ENCODE results near the gene OR2F1. TPM values are rescaled to one million over a fixed set of nuclear protein-coding genes. Genes with fewer than 3 reads are reported as not detected.

OR2F1 gene
- total RNA-seq, 1 donor from 2014 or later: not detected

DNA sequence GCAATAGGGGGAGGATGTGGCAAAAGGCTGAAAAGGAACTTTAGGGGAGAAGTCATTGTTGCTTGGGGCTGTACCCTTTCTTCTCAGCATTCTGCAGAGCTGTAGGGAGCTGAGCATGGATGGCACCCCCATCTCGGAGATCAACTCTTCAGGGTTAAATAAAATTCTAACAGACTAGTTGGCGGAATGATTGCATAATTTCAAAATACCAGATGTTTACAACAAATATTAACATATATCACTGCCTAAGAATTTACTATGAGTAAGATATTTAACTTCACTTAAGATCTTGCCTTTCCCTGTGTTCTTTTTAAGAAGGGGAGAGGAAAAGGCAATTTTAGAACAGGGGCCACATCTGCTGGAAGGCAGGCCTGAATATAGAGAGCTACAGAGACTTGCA is 509 bp upstream of the OR2F1 start:
- peaks cover 2% of the 10 kb centered on the region for H3K9me3 Mint-ChIP-seq (ENCODE audit: low read depth)
- peaks cover 14% of the 10 kb centered on the region for H3K27me3 Mint-ChIP-seq (ENCODE audit: low read depth)
- no peak overlapping the region for H3K4me3 Mint-ChIP-seq (ENCODE audit: unreplicated experiment)
- no peak for DNase-seq (ENCODE audit: low spot score)
- peak overlapping the region; percentile 76 for H3K27ac Mint-ChIP-seq (ENCODE audit: unreplicated experiment)
- TF ChIP-seq, protein P1, sequence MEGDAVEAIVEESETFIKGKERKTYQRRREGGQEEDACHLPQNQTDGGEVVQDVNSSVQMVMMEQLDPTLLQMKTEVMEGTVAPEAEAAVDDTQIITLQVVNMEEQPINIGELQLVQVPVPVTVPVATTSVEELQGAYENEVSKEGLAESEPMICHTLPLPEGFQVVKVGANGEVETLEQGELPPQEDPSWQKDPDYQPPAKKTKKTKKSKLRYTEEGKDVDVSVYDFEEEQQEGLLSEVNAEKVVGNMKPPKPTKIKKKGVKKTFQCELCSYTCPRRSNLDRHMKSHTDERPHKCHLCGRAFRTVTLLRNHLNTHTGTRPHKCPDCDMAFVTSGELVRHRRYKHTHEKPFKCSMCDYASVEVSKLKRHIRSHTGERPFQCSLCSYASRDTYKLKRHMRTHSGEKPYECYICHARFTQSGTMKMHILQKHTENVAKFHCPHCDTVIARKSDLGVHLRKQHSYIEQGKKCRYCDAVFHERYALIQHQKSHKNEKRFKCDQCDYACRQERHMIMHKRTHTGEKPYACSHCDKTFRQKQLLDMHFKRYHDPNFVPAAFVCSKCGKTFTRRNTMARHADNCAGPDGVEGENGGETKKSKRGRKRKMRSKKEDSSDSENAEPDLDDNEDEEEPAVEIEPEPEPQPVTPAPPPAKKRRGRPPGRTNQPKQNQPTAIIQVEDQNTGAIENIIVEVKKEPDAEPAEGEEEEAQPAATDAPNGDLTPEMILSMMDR (IDR thresholded peaks at IDR 0.05): no peak
- no peaks in the 10 kb centered on the region for H3K36me3 Mint-ChIP-seq (ENCODE audit: low read depth)
- H3K4me1 Mint-ChIP-seq (ENCODE audit: low read depth): peaks cover 31% of the 10 kb centered on the region

DNA sequence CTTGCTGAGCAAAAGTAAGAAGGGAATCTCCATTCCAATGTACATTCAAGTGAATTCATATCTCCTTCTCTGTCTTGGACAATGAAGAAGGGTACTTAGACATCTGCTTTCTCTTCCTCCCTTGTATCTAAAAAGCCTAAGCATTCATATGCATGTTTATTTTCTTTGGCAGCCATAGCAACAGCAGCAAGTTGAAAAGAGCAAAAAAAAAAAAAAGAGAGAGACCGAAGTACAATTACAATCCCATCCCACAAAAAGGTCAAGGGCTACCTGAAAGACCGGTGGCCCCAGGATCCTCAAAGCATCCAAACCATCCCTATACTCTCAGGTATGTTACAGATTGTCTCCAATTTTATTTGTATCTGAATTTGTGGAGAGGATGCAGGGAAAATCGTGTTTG is 4.1 kb downstream of the OR2F1 start:
- Mint-ChIP-seq H3K36me3 (ENCODE audit: low read depth) (no peaks in the 10 kb centered on the region), H3K4me1 (ENCODE audit: low read depth) (peaks cover 15% of the 10 kb centered on the region), H3K9me3 (ENCODE audit: low read depth) (no peaks in the 10 kb centered on the region), H3K4me3 (ENCODE audit: unreplicated experiment) (no peak overlapping the region), H3K27me3 (ENCODE audit: low read depth) (peaks cover 17% of the 10 kb centered on the region), H3K27ac (ENCODE audit: unreplicated experiment) (no peak overlapping the region)
- DNase-seq (ENCODE audit: low spot score): no peak
- TF ChIP-seq, protein P1 (IDR thresholded peaks at IDR 0.05): no peak

DNA sequence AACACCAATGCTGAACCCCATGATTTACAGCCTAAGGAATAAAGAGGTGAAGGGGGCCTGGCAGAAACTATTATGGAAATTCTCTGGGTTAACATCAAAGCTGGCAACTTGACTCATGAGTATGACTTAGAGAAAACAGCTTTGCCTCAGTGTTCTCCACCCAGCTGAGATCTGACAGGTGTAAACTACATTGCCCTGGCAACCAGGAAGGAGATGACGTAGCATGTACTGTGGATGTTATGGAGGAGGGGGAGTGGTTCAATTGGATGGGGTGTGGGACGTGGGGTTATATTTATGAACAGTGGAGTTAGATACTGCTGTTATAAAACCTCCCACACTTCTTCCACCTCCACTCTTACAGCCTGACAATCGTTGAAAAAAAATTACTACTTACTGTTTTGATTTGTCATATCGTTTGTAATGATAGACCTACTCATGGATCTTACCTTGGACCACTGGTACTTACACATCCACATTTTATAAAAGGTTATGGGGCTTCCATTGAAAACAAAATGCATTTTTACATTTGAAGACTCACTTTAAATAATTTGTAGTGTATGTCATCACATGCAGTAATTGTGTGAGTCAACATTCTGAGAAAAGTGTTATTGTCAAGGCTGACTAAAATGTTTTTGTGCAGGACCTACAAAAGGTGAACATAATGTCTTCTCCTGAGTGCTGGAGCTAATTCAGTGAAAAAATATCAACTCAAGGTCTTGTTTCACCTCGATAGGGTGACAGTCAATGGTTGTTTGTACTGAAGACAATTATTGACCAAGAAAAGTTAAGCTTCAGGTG is 6.4 kb downstream of the OR2F1 start:
- no peak overlapping the region for H3K27ac Mint-ChIP-seq (ENCODE audit: unreplicated experiment)
- H3K9me3 Mint-ChIP-seq (ENCODE audit: low read depth): no peaks in the 10 kb centered on the region
- H3K36me3 Mint-ChIP-seq (ENCODE audit: low read depth): peaks cover 2% of the 10 kb centered on the region
- DNase-seq (ENCODE audit: low spot score): no peak
- TF ChIP-seq, protein P1 (IDR thresholded peaks at IDR 0.05): no peak
- peaks cover 6% of the 10 kb centered on the region for H3K4me1 Mint-ChIP-seq (ENCODE audit: low read depth)
- no peak overlapping the region for H3K4me3 Mint-ChIP-seq (ENCODE audit: unreplicated experiment)
- peaks cover 17% of the 10 kb centered on the region for H3K27me3 Mint-ChIP-seq (ENCODE audit: low read depth)

DNA sequence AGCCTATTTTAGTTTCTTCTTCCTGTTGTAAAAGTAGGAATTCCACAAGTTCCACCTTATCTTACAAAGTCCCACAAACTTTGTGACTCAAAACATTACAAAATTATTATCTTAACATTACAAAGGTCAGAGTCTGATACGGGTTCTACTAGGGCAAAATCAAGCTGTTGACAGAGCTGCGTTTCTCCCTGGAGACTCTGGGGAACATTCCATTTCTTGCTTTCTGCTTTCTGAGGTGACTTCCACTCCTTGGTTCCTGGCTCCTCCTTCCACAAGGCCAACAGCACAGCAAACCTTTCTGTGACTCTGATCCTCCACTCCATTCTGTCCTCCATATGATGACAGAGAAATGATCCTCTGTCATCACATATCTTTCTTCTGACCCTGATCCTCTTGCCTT is 10.6 kb downstream of the OR2F1 start:
- TF ChIP-seq, protein P1 (IDR thresholded peaks at IDR 0.05): no peak
- Mint-ChIP-seq H3K4me3 (ENCODE audit: unreplicated experiment) (no peak overlapping the region), H3K27me3 (ENCODE audit: low read depth) (peaks cover 2% of the 10 kb centered on the region), H3K4me1 (ENCODE audit: low read depth) (peaks cover 5% of the 10 kb centered on the region), H3K27ac (ENCODE audit: unreplicated experiment) (peak overlapping the region; percentile 67), H3K36me3 (ENCODE audit: low read depth) (peaks cover 2% of the 10 kb centered on the region), H3K9me3 (ENCODE audit: low read depth) (no peaks in the 10 kb centered on the region)
- no peak for DNase-seq (ENCODE audit: low spot score)

DNA sequence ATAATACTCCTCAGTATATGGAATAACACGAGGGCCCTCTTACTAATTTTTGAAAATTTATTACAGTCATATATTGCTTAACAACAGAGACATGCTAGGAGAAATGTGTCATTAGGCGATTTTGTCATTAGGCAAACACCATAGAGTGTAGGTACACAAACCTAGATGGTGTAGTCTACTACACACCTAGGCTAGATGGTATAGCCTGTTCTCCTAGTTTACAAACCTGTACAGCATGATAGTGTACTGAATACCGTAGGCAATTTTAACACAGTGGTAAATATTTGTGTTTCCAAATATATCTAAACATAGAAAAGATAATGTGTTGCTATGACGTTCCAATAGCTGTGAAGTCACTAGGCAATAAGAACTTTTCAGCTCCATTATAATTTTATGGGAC is 12.8 kb downstream of the OR2F1 start:
- Mint-ChIP-seq H3K4me1 (ENCODE audit: low read depth) (peaks cover 5% of the 10 kb centered on the region), H3K4me3 (ENCODE audit: unreplicated experiment) (no peak overlapping the region), H3K27ac (ENCODE audit: unreplicated experiment) (no peak overlapping the region), H3K27me3 (ENCODE audit: low read depth) (peaks cover 2% of the 10 kb centered on the region), H3K36me3 (ENCODE audit: low read depth) (peaks cover 2% of the 10 kb centered on the region), H3K9me3 (ENCODE audit: low read depth) (peaks cover 4% of the 10 kb centered on the region)
- no peak for DNase-seq (ENCODE audit: low spot score)
- TF ChIP-seq, protein P1 (IDR thresholded peaks at IDR 0.05): no peak

Measured in chondrocyte (in vitro differentiated cells).